CD14-positive monocyte (primary cell): ENCODE results near the gene ARHGAP10. TPM values are rescaled to one million over a fixed set of nuclear protein-coding genes. Genes with fewer than 3 reads are reported as not detected.

ENCODE experiments used
- DNase-seq, 3 donors: peaks; one replicate each; pipeline ENCODE4 v3.0.0-alpha.2; 2011 to 2022
- H2AFZ ChIP-seq: 2 replicates; pipeline ENCODE4 v1.6.0; 2012; ENCODE audit warnings: mild to moderate bottlenecking, low read depth, low read length, inconsistent platforms; ENCODE audit not compliant: insufficient read depth, poor library complexity, severe bottlenecking
- H3K27ac ChIP-seq, 2 donors: 1 replicate in 1 of 2; 2 replicates in 1 of 2; pipeline ENCODE4 v1.5.1; 2012 to 2013; ENCODE audit warnings: low read length in 2 of 2, control low read depth in 1 of 2, inconsistent platforms in 1 of 2, low read depth in 1 of 2, mild to moderate bottlenecking in 1 of 2
- H3K27me3 ChIP-seq, 2 donors: one replicate each; pipeline versions ENCODE4 v1.6.0 to v1.6.1; 2011 to 2013; ENCODE audit warnings: low read length in 2 of 2; ENCODE audit not compliant: control insufficient read depth in 2 of 2, insufficient read depth in 2 of 2
- H3K36me3 ChIP-seq, 2 donors: replicated peaks in 1 of 2; 1 replicate in 1 of 2; 2 replicates in 1 of 2; pipeline versions ENCODE4 v1.5.1 to v1.6.1; 2012 to 2013; ENCODE audit warnings: low read length in 2 of 2, control low read depth in 1 of 2, inconsistent platforms in 1 of 2, mild to moderate bottlenecking in 1 of 2; ENCODE audit not compliant: insufficient read depth in 2 of 2, control insufficient read depth in 1 of 2
- H3K4me1 ChIP-seq, 2 donors: 1 replicate in 1 of 2; 2 replicates in 1 of 2; pipeline versions ENCODE4 v1.5.1 to v1.6.1; 2012 to 2013; ENCODE audit warnings: low read length in 2 of 2, control low read depth in 1 of 2, inconsistent platforms in 1 of 2, mild to moderate bottlenecking in 1 of 2, moderate library complexity in 1 of 2; ENCODE audit not compliant: insufficient read depth in 2 of 2, control insufficient read depth in 1 of 2
- H3K4me2 ChIP-seq: replicated peaks from 2 replicates; pipeline ENCODE3; 2012; ENCODE audit warnings: low read length, moderate library complexity, mild to moderate bottlenecking; ENCODE audit not compliant: poor library complexity, severe bottlenecking; ENCODE audit errors: extremely low read depth
- H3K4me3 ChIP-seq, 3 experiments: fragments of 200-600 bp in 1 of 3; sonication (generic) in 1 of 3; replicated peaks in 1 of 3; 1 replicate in 2 of 3; 2 replicates in 1 of 3; pipeline ENCODE4 v1.5.1; 2011 to 2013; ENCODE audit warnings: low read length in 3 of 3, mild to moderate bottlenecking in 3 of 3, control low read depth in 2 of 3, low read depth in 2 of 3, inconsistent platforms in 1 of 3, moderate library complexity in 1 of 3
- H3K79me2 ChIP-seq: 2 replicates; pipeline ENCODE4 v1.6.0; 2012; ENCODE audit warnings: mild to moderate bottlenecking, control low read depth, inconsistent platforms, low read length, moderate library complexity; ENCODE audit not compliant: insufficient read depth
- H3K9ac ChIP-seq: 2 replicates; pipeline ENCODE4 v1.6.0; 2017; ENCODE audit warnings: low read length, mild to moderate bottlenecking; ENCODE audit not compliant: insufficient read depth, poor library complexity, severe bottlenecking
- H3K9me3 ChIP-seq, 2 donors: replicated peaks in 1 of 2; 1 replicate in 1 of 2; 2 replicates in 1 of 2; pipeline versions ENCODE4 v1.5.1 to v1.6.1; 2012 to 2013; ENCODE audit warnings: low read length in 2 of 2, control low read depth in 1 of 2; ENCODE audit not compliant: control insufficient read depth in 1 of 2, insufficient read depth in 1 of 2
- H4K20me1 ChIP-seq: 2 replicates; pipeline ENCODE4 v1.6.0; 2012; ENCODE audit warnings: mild to moderate bottlenecking, low read length, control low read depth, moderate library complexity; ENCODE audit not compliant: insufficient read depth
- H3K27ac Mint-ChIP-seq, 7 donors: one replicate each; pipeline ENCODE4 v1.8.0; 2020; ENCODE audit warnings: mild to moderate bottlenecking in 7 of 7, mixed read lengths in 7 of 7, moderate library complexity in 6 of 7, inconsistent platforms in 2 of 7
- H3K27me3 Mint-ChIP-seq, 3 donors: one replicate each; pipeline ENCODE4 v1.8.0; 2021 to 2022; ENCODE audit warnings: low read depth in 3 of 3, mild to moderate bottlenecking in 3 of 3, mixed read lengths in 3 of 3, moderate library complexity in 3 of 3, inconsistent platforms in 1 of 3
- H3K36me3 Mint-ChIP-seq, 2 donors: one replicate each; pipeline ENCODE4 v1.8.0; 2020; ENCODE audit warnings: mixed read lengths in 2 of 2, inconsistent platforms in 1 of 2, mild to moderate bottlenecking in 1 of 2
- H3K4me1 Mint-ChIP-seq: one replicate; pipeline ENCODE4 v1.8.0; 2020; ENCODE audit warnings: mild to moderate bottlenecking, mixed read lengths
- H3K4me3 Mint-ChIP-seq, 2 donors: one replicate each; pipeline ENCODE4 v1.8.0; 2020; ENCODE audit warnings: mild to moderate bottlenecking in 2 of 2, mixed read lengths in 2 of 2, moderate library complexity in 1 of 2
- H3K9me3 Mint-ChIP-seq, 7 donors: one replicate each; pipeline ENCODE4 v1.8.0; 2020 to 2022; ENCODE audit warnings: mixed read lengths in 7 of 7, mild to moderate bottlenecking in 6 of 7, moderate library complexity in 6 of 7, inconsistent platforms in 2 of 7
- WGBS: methylation state at CpG from one replicate; pipeline ENCODE4 v1.1.5; 2013; ENCODE audit warnings: missing lambda C conversion rate; ENCODE audit not compliant: insufficient coverage; 5-methylcytosine and 5-hydroxymethylcytosine counted together
- intact Hi-C, 2 donors: fragments of 100-400 bp; cut with micrococcal nuclease; formaldehyde crosslinking; loops; one replicate each; pipeline versions ENCODE4 v1.15.0 to v1.15.1; 2023
- polyA plus RNA-seq, 3 donors: library from polyadenylated mRNA; depleted of rRNA in 1 of 3; unstranded in 2 of 3; stranded (reverse) in 1 of 3; fragments of 300-500 nt in 2 of 3; fragments of >200 nt in 1 of 3; fragmentation: Illumina TruSeq in 2 of 3; gene quantifications; 1 replicate in 2 of 3; 2 replicates in 1 of 3; pipeline ENCODE4 v1.2.3, GENCODE V29; 2012 to 2021
- TF ChIP-seq, protein P1 (sequence below): fragments of 200-600 bp; IDR thresholded peaks from one replicate; pipeline ENCODE4 v1.8.0; 2022; ENCODE audit warnings: antibody characterized with exemption, mild to moderate bottlenecking

The ARHGAP10 gene
- polyA plus RNA-seq, 3 donors, result 1.7 to 4.3 (median 3.0) TPM

GRCh38 chr4:147682755-147683154 is 49.1 kb upstream of the ARHGAP10 start:
- H3K36me3 ChIP-seq, result peaks cover 9 to 24% of the 10 kb centered on the region in 2 donors
- peak overlapping the region; percentile 87 to 97 for H3K4me3 Mint-ChIP-seq
- intact Hi-C loops, result loop anchor here in 1 of 2 donors (5.0 kb wide), 1 partner anchor 65 kb away; the partner anchor contains the start of gene TMEM184C
- TF ChIP-seq, protein P1, sequence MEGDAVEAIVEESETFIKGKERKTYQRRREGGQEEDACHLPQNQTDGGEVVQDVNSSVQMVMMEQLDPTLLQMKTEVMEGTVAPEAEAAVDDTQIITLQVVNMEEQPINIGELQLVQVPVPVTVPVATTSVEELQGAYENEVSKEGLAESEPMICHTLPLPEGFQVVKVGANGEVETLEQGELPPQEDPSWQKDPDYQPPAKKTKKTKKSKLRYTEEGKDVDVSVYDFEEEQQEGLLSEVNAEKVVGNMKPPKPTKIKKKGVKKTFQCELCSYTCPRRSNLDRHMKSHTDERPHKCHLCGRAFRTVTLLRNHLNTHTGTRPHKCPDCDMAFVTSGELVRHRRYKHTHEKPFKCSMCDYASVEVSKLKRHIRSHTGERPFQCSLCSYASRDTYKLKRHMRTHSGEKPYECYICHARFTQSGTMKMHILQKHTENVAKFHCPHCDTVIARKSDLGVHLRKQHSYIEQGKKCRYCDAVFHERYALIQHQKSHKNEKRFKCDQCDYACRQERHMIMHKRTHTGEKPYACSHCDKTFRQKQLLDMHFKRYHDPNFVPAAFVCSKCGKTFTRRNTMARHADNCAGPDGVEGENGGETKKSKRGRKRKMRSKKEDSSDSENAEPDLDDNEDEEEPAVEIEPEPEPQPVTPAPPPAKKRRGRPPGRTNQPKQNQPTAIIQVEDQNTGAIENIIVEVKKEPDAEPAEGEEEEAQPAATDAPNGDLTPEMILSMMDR, result no peak
- H3K4me3 ChIP-seq, result peak overlapping the region in 2 of 3 experiments; percentile 85 to 88
- H3K9me3 ChIP-seq, result no peaks in the 10 kb centered on the region
- H3K27ac Mint-ChIP-seq, result peak overlapping the region in 5 of 7 donors; percentile 11 to 97 (median 92)
- no peaks in the 10 kb centered on the region for H4K20me1 ChIP-seq
- no CpG with 5 or more reads among the region's 3 CpGs for WGBS
- H3K9ac ChIP-seq, result peak overlapping the region; percentile 96
- H3K27me3 ChIP-seq, result no peaks in the 10 kb centered on the region
- H3K4me2 ChIP-seq, result peak overlapping the region; percentile 74
- H3K36me3 Mint-ChIP-seq, result peaks cover 18 to 20% of the 10 kb centered on the region in 2 donors
- peaks cover 11 to 18% of the 10 kb centered on the region in 2 donors for H3K4me1 ChIP-seq
- DNase-seq, result no peak
- H3K27ac ChIP-seq, result peak overlapping the region in 1 of 2 donors; percentile 95
- peaks cover 15% of the 10 kb centered on the region for H3K4me1 Mint-ChIP-seq
- peaks cover 0 to 5% (median 4%) of the 10 kb centered on the region in 3 donors for H3K27me3 Mint-ChIP-seq
- peaks cover 37% of the 10 kb centered on the region for H3K79me2 ChIP-seq
- no peak overlapping the region for H2AFZ ChIP-seq
- peaks cover 0 to 4% (median 2%) of the 10 kb centered on the region in 7 donors for H3K9me3 Mint-ChIP-seq

DNA sequence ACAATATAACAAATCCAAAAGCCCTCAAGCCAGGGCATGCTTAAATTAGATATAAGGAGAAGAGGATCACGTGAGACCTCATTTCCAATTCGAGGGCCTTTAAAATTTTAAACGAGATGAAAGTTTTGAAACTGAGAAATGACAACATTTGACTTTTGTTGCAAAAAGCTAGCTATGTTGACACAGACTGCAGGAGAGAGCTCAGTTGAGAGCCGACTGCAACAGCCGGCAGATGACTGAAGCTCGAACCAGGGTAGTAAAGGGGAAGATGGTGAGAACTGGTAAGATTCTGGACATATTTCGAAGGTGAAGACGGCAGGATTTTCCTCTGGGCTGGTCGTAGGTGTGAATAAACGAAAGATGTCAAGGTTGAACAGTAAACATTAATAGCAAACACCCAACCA is 48.7 kb upstream of the ARHGAP10 start:
- H3K27me3 ChIP-seq, result no peaks in the 10 kb centered on the region
- DNase-seq, result peak; percentile 72 to 78 (median 75)
- TF ChIP-seq, protein P1, result no peak
- Mint-ChIP-seq H3K27ac (peak overlapping the region; percentile 89 to 97 (median 95)), H3K9me3 (peaks cover 0 to 5% (median 2%) of the 10 kb centered on the region in 7 donors), H3K27me3 (peaks cover 0 to 5% (median 4%) of the 10 kb centered on the region in 3 donors), H3K4me3 (peak overlapping the region; percentile 87 to 97), H3K36me3 (peaks cover 14 to 16% of the 10 kb centered on the region in 2 donors), H3K4me1 (peaks cover 15% of the 10 kb centered on the region)
- H3K4me3 ChIP-seq, result peak overlapping the region; percentile 85 to 88 (median 87)
- H3K27ac ChIP-seq, result peak overlapping the region; percentile 81 to 95
- H3K9ac ChIP-seq, result peak overlapping the region; percentile 96
- H4K20me1 ChIP-seq, result no peaks in the 10 kb centered on the region
- peak overlapping the region; percentile 68 for H2AFZ ChIP-seq
- H3K4me1 ChIP-seq, result peaks cover 11 to 18% of the 10 kb centered on the region in 2 donors
- peaks cover 37% of the 10 kb centered on the region for H3K79me2 ChIP-seq
- H3K36me3 ChIP-seq, result peaks cover 9 to 20% of the 10 kb centered on the region in 2 donors
- no peaks in the 10 kb centered on the region for H3K9me3 ChIP-seq
- peak overlapping the region; percentile 74 for H3K4me2 ChIP-seq
- intact Hi-C loops, result loop anchor here in 1 of 2 donors (5.0 kb wide), 1 partner anchor 66 kb away; the partner anchor contains the start of gene TMEM184C
- 0% methylated on average over 6 of the region's 10 CpGs for WGBS
